ENCODE results near the gene POLDIP3. TPM values are rescaled to one million over a fixed set of nuclear protein-coding genes. Genes with fewer than 3 reads are reported as not detected.

POLDIP3 gene
- total RNA-seq, 2 donors from 2014 or later, result 81.9 to 102 TPM

DNA sequence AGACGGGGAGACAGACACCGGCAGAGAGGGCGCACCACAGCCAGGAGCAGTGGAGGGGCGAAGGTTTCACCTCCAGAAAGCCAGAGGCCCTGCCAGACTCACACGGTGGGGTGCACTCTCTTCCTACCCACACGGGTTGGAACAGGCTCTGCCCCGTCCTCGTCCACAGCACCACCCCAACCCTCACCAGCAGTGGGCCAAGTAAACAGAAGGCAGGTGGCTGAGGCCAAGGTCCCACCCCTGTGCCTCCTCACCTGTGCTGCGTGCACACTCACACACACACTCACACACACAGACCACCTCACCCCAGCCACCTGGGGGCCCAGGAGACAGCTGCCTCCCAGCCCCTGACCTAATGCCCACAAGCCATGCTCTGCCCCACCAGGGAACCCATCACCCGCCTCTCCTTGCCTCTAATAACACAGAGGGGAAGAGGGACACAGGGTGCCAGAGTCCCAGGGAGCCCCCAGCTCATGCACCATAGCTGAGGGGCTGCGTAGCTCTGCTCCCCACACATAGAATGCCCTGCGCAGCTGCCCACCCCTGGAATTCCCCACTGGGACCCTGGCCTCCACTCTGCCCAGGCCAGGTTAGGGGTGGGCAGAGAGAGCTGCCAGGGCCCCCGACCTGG lies 31.4 kb upstream of the POLDIP3 start:
- peak overlapping the region; percentile 78 for H3K27ac Mint-ChIP-seq
- TF ChIP-seq CTCF (conservative IDR thresholded peaks at IDR 0.05), result no peak
- Histone ChIP-seq H3K4me1 (ENCODE audit: control insufficient read depth, insufficient read depth, low read length) (peaks cover 5% of the 10 kb centered on the region), H3K36me3 (ENCODE audit: control insufficient read depth, insufficient read depth, low read length) (no peaks in the 10 kb centered on the region), H3K4me3 (ENCODE audit: low read length) (no peak overlapping the region), H3K27me3 (ENCODE audit: control insufficient read depth, insufficient read depth, low read length, poor library complexity, severe bottlenecking) (no peaks in the 10 kb centered on the region), H3K9me3 (ENCODE audit: control insufficient read depth, low read length) (no peaks in the 10 kb centered on the region), H3K27ac (ENCODE audit: low read depth, low read length) (no peak overlapping the region), H3K9ac (ENCODE audit: extremely low read depth, low read length, poor library complexity, severe bottlenecking) (no peak overlapping the region)
- H3K4me3 Mint-ChIP-seq, result no peak overlapping the region
- 91 to 94% methylated on average over 6 to 13 of the region's 13 CpGs for WGBS, 2 experiments (ENCODE audit: insufficient coverage in 1 of 2, insufficient read length in 1 of 2)
- H3K9me3 Mint-ChIP-seq, result no peaks in the 10 kb centered on the region
- no peaks in the 10 kb centered on the region for H3K36me3 Mint-ChIP-seq (ENCODE audit: low read depth)
- H3K27me3 Mint-ChIP-seq (ENCODE audit: insufficient read depth), result no peaks in the 10 kb centered on the region
- DNase-seq, result peak; percentile 43
- H3K4me1 Mint-ChIP-seq, result peaks cover 33% of the 10 kb centered on the region

DNA sequence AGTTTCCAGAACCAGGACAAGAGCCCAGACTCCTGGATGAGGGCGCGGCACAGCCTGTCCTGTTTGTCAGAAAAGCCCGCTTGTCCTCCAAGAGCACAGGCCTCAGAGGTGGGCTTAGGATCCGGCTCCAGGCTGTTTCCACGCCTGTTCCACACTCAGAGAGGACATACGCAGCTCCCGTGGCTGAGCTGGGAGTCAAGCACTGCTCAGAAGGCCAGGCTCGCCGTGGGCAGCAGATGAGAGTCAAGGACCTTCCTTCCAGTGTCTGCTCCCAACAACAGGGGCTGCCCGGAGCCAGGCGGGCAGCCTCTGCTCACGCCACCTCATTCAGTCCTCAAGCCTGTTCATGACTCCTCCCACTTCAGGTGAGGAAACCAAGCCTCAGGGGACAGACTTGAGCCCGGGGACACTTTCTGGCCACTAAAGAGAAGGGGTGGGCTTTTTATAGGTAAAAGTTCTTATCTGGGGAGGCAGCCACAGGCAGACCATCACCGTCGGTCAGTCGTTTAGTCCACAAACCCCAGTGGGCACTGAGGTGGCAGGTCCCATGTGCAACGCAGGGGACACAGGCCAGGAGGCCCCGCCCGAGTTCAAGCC lies 30.8 kb upstream of the POLDIP3 start:
- H3K27me3 ChIP-seq (ENCODE audit: control insufficient read depth, insufficient read depth, low read length, poor library complexity, severe bottlenecking), result no peaks in the 10 kb centered on the region
- no peaks in the 10 kb centered on the region for H3K36me3 Mint-ChIP-seq (ENCODE audit: low read depth)
- no peaks in the 10 kb centered on the region for H3K27me3 Mint-ChIP-seq (ENCODE audit: insufficient read depth)
- H3K9ac ChIP-seq (ENCODE audit: extremely low read depth, low read length, poor library complexity, severe bottlenecking), result no peak overlapping the region
- DNase-seq, result no peak
- no peaks in the 10 kb centered on the region for H3K9me3 ChIP-seq (ENCODE audit: control insufficient read depth, low read length)
- peaks cover 5% of the 10 kb centered on the region for H3K4me1 ChIP-seq (ENCODE audit: control insufficient read depth, insufficient read depth, low read length)
- H3K36me3 ChIP-seq (ENCODE audit: control insufficient read depth, insufficient read depth, low read length), result no peaks in the 10 kb centered on the region
- peaks cover 33% of the 10 kb centered on the region for H3K4me1 Mint-ChIP-seq
- H3K27ac Mint-ChIP-seq, result peak overlapping the region; percentile 78
- WGBS, 2 experiments (ENCODE audit: insufficient coverage in 1 of 2, insufficient read length in 1 of 2), result 81 to 83% methylated on average over 12 to 19 of the region's 19 CpGs
- no peak overlapping the region for H3K4me3 Mint-ChIP-seq
- no peak for TF ChIP-seq CTCF (conservative IDR thresholded peaks at IDR 0.05)
- H3K9me3 Mint-ChIP-seq, result no peaks in the 10 kb centered on the region
- H3K27ac ChIP-seq (ENCODE audit: low read depth, low read length), result no peak overlapping the region
- H3K4me3 ChIP-seq (ENCODE audit: low read length), result no peak overlapping the region

- no peak overlapping the region for H3K27ac ChIP-seq (ENCODE audit: low read depth, low read length)
- no peak overlapping the region for H3K4me3 Mint-ChIP-seq
These were observed 30.0 kb upstream of the POLDIP3 start for GRCh38 chr22:42644422-42645340.

More at GRCh38 chr22:42644422-42645340, 30.0 kb upstream of the POLDIP3 start:
- Mint-ChIP-seq H3K36me3 (ENCODE audit: low read depth) (no peaks in the 10 kb centered on the region), H3K4me1 (peaks cover 33% of the 10 kb centered on the region), H3K27me3 (ENCODE audit: insufficient read depth) (no peaks in the 10 kb centered on the region), H3K9me3 (no peaks in the 10 kb centered on the region), H3K27ac (peak overlapping the region; percentile 78)
- Histone ChIP-seq H3K4me1 (ENCODE audit: control insufficient read depth, insufficient read depth, low read length) (peaks cover 5% of the 10 kb centered on the region), H3K36me3 (ENCODE audit: control insufficient read depth, insufficient read depth, low read length) (no peaks in the 10 kb centered on the region), H3K9ac (ENCODE audit: extremely low read depth, low read length, poor library complexity, severe bottlenecking) (no peak overlapping the region), H3K27me3 (ENCODE audit: control insufficient read depth, insufficient read depth, low read length, poor library complexity, severe bottlenecking) (no peaks in the 10 kb centered on the region), H3K4me3 (ENCODE audit: low read length) (no peak overlapping the region), H3K9me3 (ENCODE audit: control insufficient read depth, low read length) (no peaks in the 10 kb centered on the region)
- WGBS, 2 experiments (ENCODE audit: insufficient coverage in 1 of 2, insufficient read length in 1 of 2), result 76 to 83% methylated on average over 8 to 21 of the region's 22 CpGs
- no peak for TF ChIP-seq CTCF (conservative IDR thresholded peaks at IDR 0.05)
- peak; percentile 48 for DNase-seq
